ENCODE measurements around the gene RDX. TPM values are rescaled to one million over a fixed set of nuclear protein-coding genes. Genes with fewer than 3 reads are reported as not detected.
"Not testable (repeated sequence)": the region's sequence is repeated elsewhere in the genome, so short reads cannot be mapped to it uniquely, and the experiment has no call there.

The RDX gene
- total RNA-seq, 1 experiment from 2014 or later = 86.6 TPM

GRCh38 chr11:110192604-110193282 is 103.7 kb downstream of the RDX start:
- H4K5ac ChIP-seq (ENCODE audit: insufficient read length, low read depth, low read length); H3T11ph ChIP-seq (ENCODE audit: low read length); H3K4me1 Mint-ChIP-seq; H3K4me1 ChIP-seq (ENCODE audit: insufficient read depth, low read length); H4K91ac ChIP-seq (ENCODE audit: insufficient read length, low read depth, low read length); H3K9me3 Mint-ChIP-seq; H3K27ac Mint-ChIP-seq; H3K9ac ChIP-seq (ENCODE audit: extremely low read depth, insufficient read length, low read length); H3K79me2 ChIP-seq (ENCODE audit: insufficient read depth, low read length); H3K27me3 Mint-ChIP-seq (ENCODE audit: low read depth); H3K23me2 ChIP-seq (ENCODE audit: insufficient read length, low read depth, low read length, poor library complexity, severe bottlenecking); H3K14ac ChIP-seq (ENCODE audit: insufficient read depth, low read length); DNase-seq; H3K36me3 Mint-ChIP-seq (ENCODE audit: insufficient read depth in 1 of 3, low read depth in 3 of 3); H3K27ac ChIP-seq (ENCODE audit: insufficient read length, low read depth, low read length); H3K4me3 Mint-ChIP-seq; H3K4me2 ChIP-seq (ENCODE audit: insufficient read depth, insufficient read length, low read length); H4K8ac ChIP-seq (replicated peaks; ENCODE audit: insufficient read length, low read depth, low read length); H2BK5ac ChIP-seq (ENCODE audit: insufficient read length, low read length); H3K27me3 ChIP-seq (ENCODE audit: insufficient read depth, low read length); H2BK120ac ChIP-seq (ENCODE audit: low read depth, low read length, poor library complexity, severe bottlenecking); H3K23ac ChIP-seq (ENCODE audit: insufficient read length, low read depth, low read length); H2BK12ac ChIP-seq (ENCODE audit: insufficient read length, low read depth, low read length); H3K56ac ChIP-seq (ENCODE audit: insufficient read length, low read depth, low read length); H2BK20ac ChIP-seq (ENCODE audit: low read depth, low read length, poor library complexity, severe bottlenecking); H3K79me1 ChIP-seq (ENCODE audit: insufficient read depth, low read depth, low read length, poor library complexity, severe bottlenecking); H2AK5ac ChIP-seq (ENCODE audit: insufficient read length, low read length); H2AFZ ChIP-seq (ENCODE audit: low read length); H4K20me1 ChIP-seq (ENCODE audit: control insufficient read depth, insufficient read depth, insufficient read length); H2BK15ac ChIP-seq (ENCODE audit: low read depth, low read length); H3K18ac ChIP-seq (ENCODE audit: insufficient read length, low read depth, low read length); H3K4ac ChIP-seq (ENCODE audit: low read depth, low read length); H3K9me3 ChIP-seq (ENCODE audit: control insufficient read depth, low read depth, low read length): not testable (repeated sequence)
- no CpG with 5 or more reads among the region's 4 CpGs for WGBS (ENCODE audit: extremely low coverage, insufficient read length, low lambda C conversion rate)

Measured in H9 (cell line).